ENCODE data around the gene APOL5.

The APOL5 gene

DNA sequence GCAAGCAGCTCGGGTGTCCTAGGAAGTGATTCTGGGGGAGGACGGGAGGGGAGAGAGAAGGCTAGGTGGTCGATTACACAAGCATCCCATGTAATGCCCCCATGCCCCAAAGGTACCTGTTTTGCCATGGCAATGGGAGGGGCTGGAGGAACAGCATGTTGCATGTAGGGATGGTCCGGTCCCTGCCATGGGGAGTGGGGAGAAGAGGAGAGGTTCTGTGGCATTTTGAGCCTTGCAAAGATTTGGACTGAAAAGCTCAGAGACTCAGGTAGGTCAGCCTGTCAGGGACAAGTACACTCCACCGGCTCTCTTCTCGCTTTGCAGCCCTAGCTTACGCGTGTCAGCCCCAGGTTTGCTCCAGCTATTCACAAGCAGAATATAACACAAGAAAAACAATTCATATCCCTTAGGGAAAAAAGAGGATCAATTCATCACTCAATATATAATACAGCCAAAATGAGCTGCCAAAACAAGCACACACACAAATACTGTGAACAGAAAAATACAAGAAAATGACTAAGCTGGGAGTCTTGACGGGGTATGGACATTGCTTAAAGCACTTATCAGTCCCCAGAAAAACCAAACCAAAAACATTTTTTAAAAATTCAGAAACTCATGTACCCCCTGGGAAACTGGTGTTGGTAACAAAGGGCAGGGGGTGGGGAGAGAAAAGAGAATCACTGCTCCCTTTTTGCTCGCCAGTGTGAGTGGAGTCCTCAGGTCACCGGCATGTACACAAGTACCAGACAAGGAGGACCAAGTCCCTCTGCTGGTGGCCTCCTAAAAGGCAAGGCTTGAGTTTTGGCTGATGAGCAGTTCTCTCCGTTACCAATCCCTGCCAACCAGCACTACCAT, 21.6 kb downstream of the APOL5 start:
- H2AFZ ChIP-seq = no peak overlapping the region
- H3K9me3 ChIP-seq (ENCODE audit: control insufficient read depth, low read length) = no peaks in the 10 kb centered on the region
- H3K79me2 ChIP-seq = no peaks in the 10 kb centered on the region
- H3K36me3 ChIP-seq (ENCODE audit: control insufficient read depth, insufficient read depth, low read length) = no peaks in the 10 kb centered on the region
- TF ChIP-seq, protein P1, sequence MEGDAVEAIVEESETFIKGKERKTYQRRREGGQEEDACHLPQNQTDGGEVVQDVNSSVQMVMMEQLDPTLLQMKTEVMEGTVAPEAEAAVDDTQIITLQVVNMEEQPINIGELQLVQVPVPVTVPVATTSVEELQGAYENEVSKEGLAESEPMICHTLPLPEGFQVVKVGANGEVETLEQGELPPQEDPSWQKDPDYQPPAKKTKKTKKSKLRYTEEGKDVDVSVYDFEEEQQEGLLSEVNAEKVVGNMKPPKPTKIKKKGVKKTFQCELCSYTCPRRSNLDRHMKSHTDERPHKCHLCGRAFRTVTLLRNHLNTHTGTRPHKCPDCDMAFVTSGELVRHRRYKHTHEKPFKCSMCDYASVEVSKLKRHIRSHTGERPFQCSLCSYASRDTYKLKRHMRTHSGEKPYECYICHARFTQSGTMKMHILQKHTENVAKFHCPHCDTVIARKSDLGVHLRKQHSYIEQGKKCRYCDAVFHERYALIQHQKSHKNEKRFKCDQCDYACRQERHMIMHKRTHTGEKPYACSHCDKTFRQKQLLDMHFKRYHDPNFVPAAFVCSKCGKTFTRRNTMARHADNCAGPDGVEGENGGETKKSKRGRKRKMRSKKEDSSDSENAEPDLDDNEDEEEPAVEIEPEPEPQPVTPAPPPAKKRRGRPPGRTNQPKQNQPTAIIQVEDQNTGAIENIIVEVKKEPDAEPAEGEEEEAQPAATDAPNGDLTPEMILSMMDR (IDR thresholded peaks at IDR 0.05) = no peak
- H3K4me1 ChIP-seq = peaks cover 12% of the 10 kb centered on the region
- no peak overlapping the region for H3K4me2 ChIP-seq (ENCODE audit: low read length)
- no peak overlapping the region for H3K4me3 ChIP-seq (ENCODE audit: low read depth, low read length)
- H3K27ac ChIP-seq = no peak overlapping the region
- H3K9ac ChIP-seq = no peak overlapping the region
- H3K27me3 ChIP-seq (ENCODE audit: control insufficient read depth, insufficient read depth, low read length) = no peaks in the 10 kb centered on the region

DNA sequence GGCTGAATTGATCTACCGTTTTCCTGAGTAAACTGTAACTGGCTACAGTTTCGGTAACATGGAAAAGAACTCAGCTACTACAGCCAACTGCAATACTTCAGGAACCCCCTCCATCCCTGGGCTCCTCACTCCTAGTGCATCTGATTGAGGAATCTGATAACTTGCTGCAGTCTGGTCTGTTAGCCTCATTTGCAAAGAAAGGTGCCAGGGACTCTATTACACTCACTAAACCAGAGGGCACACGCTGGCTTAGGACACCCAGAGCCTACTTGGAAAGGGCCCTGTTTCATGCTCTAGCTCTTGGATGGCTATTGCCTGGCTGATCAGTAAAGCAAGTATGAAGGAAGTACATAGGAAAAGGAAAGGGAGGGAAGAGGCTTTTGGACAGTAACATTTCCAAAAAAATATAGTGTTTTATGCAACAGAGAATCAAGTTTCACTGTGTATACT, 22.3 kb downstream of the APOL5 start:
- H3K27ac ChIP-seq = no peak overlapping the region
- H3K4me1 ChIP-seq = peaks cover 12% of the 10 kb centered on the region
- H3K79me2 ChIP-seq = no peaks in the 10 kb centered on the region
- no peaks in the 10 kb centered on the region for H3K36me3 ChIP-seq (ENCODE audit: control insufficient read depth, insufficient read depth, low read length)
- TF ChIP-seq, protein P1 (IDR thresholded peaks at IDR 0.05) = no peak
- no peaks in the 10 kb centered on the region for H3K9me3 ChIP-seq (ENCODE audit: control insufficient read depth, low read length)
- H3K4me2 ChIP-seq (ENCODE audit: low read length) = no peak overlapping the region
- no peaks in the 10 kb centered on the region for H3K27me3 ChIP-seq (ENCODE audit: control insufficient read depth, insufficient read depth, low read length)
- no peak overlapping the region for H2AFZ ChIP-seq
- no peak overlapping the region for H3K9ac ChIP-seq
- no peak overlapping the region for H3K4me3 ChIP-seq (ENCODE audit: low read depth, low read length)

DNA sequence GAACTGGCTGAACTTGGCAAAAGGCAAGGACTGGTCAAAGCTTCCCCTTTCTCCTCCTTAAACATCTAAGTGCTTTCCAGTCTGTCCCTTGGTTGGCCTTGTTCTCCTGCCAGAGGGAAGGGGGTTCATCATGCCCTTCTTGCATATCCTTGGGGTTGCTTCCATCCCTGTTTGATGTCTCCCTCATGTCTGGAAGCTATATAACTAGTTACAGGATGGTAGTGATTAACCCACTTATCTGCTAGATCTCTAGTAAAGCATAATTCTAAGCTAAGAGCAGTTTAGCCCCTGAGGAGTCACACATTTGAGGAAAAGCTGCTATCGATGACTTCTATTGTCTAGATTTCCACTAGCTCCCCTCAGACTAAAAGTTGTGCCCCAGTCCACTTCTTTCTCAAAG, 22.9 kb downstream of the APOL5 start:
- no peak overlapping the region for H2AFZ ChIP-seq
- H3K4me1 ChIP-seq = peaks cover 12% of the 10 kb centered on the region
- TF ChIP-seq, protein P1 (IDR thresholded peaks at IDR 0.05) = no peak
- H3K27me3 ChIP-seq (ENCODE audit: control insufficient read depth, insufficient read depth, low read length) = no peaks in the 10 kb centered on the region
- H3K79me2 ChIP-seq = no peaks in the 10 kb centered on the region
- no peak overlapping the region for H3K27ac ChIP-seq
- no peaks in the 10 kb centered on the region for H3K36me3 ChIP-seq (ENCODE audit: control insufficient read depth, insufficient read depth, low read length)
- no peak overlapping the region for H3K4me2 ChIP-seq (ENCODE audit: low read length)
- H3K9ac ChIP-seq = no peak overlapping the region
- no peaks in the 10 kb centered on the region for H3K9me3 ChIP-seq (ENCODE audit: control insufficient read depth, low read length)
- H3K4me3 ChIP-seq (ENCODE audit: low read depth, low read length) = no peak overlapping the region

DNA sequence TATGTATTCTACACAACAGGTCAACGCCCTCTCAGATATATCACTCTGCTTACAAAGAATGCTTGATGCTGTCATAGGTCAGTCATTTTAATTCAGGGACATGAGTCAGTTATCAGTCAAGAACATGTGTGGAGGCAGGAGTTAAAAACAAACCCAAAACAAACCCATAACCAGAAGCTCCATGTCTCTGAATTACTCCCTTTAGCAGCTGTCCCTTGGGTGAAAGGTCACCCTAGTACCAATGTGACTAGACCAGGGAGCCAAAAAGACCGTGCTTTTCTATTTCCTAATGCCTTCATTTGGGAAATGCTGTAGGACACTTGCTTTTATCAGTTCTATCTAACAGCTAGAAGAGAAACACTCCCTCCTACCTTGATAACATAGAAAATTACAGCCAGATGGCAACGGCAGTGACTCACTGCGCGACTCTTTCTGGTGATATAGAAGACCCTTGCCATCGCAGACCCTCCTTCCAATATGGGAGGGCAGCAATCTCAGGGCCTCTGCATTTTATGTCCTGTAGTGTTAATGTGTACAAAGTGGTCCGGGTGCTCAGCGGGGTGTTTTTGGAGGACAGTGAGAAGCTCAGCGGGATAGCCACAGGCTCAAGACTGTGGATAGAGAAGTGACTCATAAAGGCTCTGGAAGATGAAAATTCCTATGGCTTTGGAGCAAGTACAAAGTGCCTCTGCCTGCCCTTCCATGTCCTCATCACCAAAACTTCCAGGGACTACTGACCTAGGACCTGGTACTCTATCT, 24.8 kb downstream of the APOL5 start:
- TF ChIP-seq, protein P1 (IDR thresholded peaks at IDR 0.05) = no peak
- Histone ChIP-seq H3K79me2 (no peaks in the 10 kb centered on the region), H2AFZ (no peak overlapping the region), H3K4me1 (peaks cover 12% of the 10 kb centered on the region), H3K4me3 (ENCODE audit: low read depth, low read length) (no peak overlapping the region), H3K9ac (no peak overlapping the region), H3K27ac (no peak overlapping the region), H3K36me3 (ENCODE audit: control insufficient read depth, insufficient read depth, low read length) (no peaks in the 10 kb centered on the region), H3K27me3 (ENCODE audit: control insufficient read depth, insufficient read depth, low read length) (no peaks in the 10 kb centered on the region), H3K4me2 (ENCODE audit: low read length) (no peak overlapping the region), H3K9me3 (ENCODE audit: control insufficient read depth, low read length) (no peaks in the 10 kb centered on the region)
